ENCODE measurements around the gene GALE. TPM values are rescaled to one million over a fixed set of nuclear protein-coding genes. Genes with fewer than 3 reads are reported as not detected.

GALE gene
- total and polyA plus RNA-seq, 4 experiments from 2014 or later: 11.2 to 15.9 (median 12.9) TPM

DNA sequence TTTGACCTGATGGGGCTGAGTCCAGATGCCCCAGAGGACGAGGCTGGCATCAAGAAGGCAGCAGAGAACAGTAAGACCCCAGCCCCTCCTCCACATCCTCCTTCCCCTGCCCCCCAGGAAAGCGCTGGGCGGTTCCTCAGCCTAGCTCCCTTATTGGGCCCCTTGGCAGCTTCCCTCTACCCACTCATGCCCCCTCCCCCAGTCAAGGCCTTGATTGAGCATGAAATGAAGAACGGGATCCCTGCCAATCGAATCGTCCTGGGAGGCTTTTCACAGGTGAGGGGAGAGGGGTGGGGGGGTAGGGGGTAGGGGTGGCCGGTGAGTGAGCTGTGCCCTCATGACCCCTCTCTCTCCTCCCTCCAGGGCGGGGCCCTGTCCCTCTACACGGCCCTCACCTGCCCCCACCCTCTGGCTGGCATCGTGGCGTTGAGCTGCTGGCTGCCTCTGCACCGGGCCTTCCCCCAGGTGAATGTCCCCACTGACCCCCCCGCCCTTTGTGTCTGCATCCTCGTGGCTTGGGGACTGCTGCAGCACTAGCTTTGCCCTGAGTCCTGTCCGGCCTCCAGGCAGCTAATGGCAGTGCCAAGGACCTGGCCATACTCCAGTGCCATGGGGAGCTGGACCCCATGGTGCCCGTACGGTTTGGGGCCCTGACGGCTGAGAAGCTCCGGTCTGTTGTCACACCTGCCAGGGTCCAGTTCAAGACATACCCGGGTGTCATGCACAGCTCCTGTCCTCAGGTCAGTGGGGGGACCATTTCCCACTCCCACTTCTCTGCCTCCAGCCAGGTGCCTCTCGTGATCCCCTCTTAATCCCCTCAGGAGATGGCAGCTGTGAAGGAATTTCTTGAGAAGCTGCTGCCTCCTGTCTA lies 6.5 kb downstream of the GALE start:
- DNase-seq: no peak
- ChIA-PET CTCF (ENCODE audit: partially characterized antibody) (interaction anchor here (2.0 kb wide), 1 partner anchor 22 kb away, joined by 5 read pairs; no protein-coding TSS in a partner anchor), POLR2A (ENCODE audit: partially characterized antibody) (interaction anchor here (6.4 kb wide), 1 partner anchor 16 kb away, joined by 64 read pairs; the partner anchor contains the start of gene PITHD1)
- Histone ChIP-seq H3K27me3 (ENCODE audit: insufficient read depth, low read length) (no peaks in the 10 kb centered on the region), H3K36me3 (ENCODE audit: insufficient read depth, low read length) (peaks cover 5% of the 10 kb centered on the region), H3K4me3 (ENCODE audit: low read length in 2 of 2) (no peak overlapping the region), H3K9me3 (ENCODE audit: control insufficient read depth in 1 of 2, low read length in 2 of 2) (no peaks in the 10 kb centered on the region), H3K4me1 (ENCODE audit: insufficient read depth, low read length) (peaks cover 31% of the 10 kb centered on the region), H3K27ac (ENCODE audit: low read depth, low read length) (no peak overlapping the region)
- Mint-ChIP-seq H3K36me3 (peaks cover 4 to 27% of the 10 kb centered on the region in 2 donors), H3K27ac (peak overlapping the region in 4 of 7 donors; percentile 12 to 68 (median 50)), H3K4me1 (peaks cover 11 to 40% (median 25%) of the 10 kb centered on the region in 4 donors), H3K9me3 (peaks cover 0 to 3% (median 0%) of the 10 kb centered on the region in 8 donors), H3K27me3 (no peaks in the 10 kb centered on the region), H3K4me3 (peak overlapping the region in 1 of 8 donors; percentile 41)
- intact Hi-C loops (cut with micrococcal nuclease): no loop called here

- Mint-ChIP-seq H3K27ac (peak overlapping the region; percentile 22 to 74 (median 61)), H3K9me3 (peaks cover 0 to 3% (median 0%) of the 10 kb centered on the region in 8 donors), H3K4me3 (peak overlapping the region in 5 of 8 donors; percentile 7 to 60 (median 25)), H3K36me3 (peaks cover 4 to 28% of the 10 kb centered on the region in 2 donors), H3K4me1 (peaks cover 10 to 33% (median 22%) of the 10 kb centered on the region in 4 donors), H3K27me3 (no peaks in the 10 kb centered on the region)
- Histone ChIP-seq H3K27ac (ENCODE audit: low read depth, low read length) (peak overlapping the region; percentile 25), H3K4me1 (ENCODE audit: insufficient read depth, low read length) (peaks cover 28% of the 10 kb centered on the region), H3K36me3 (ENCODE audit: insufficient read depth, low read length) (peaks cover 5% of the 10 kb centered on the region), H3K4me3 (ENCODE audit: low read length in 2 of 2) (no peak overlapping the region), H3K9me3 (ENCODE audit: control insufficient read depth in 1 of 2, low read length in 2 of 2) (no peaks in the 10 kb centered on the region), H3K27me3 (ENCODE audit: insufficient read depth, low read length) (no peaks in the 10 kb centered on the region)
- ChIA-PET CTCF (ENCODE audit: partially characterized antibody) (interaction anchor here (2.0 kb wide), 1 partner anchor 22 kb away, joined by 5 read pairs; no protein-coding TSS in a partner anchor), POLR2A (ENCODE audit: partially characterized antibody) (interaction anchor here (4.6 to 6.4 kb wide), 2 partner anchors 8 to 15 kb away, joined by 59 to 64 read pairs; partner anchors contain the start of genes GALE and PITHD1)
- intact Hi-C loops (cut with micrococcal nuclease): no loop called here
- DNase-seq: peak; percentile 31 to 73 (median 47)
Observed at GRCh38 chr1:23793018-23793781, 7.4 kb downstream of the GALE start.

DNA sequence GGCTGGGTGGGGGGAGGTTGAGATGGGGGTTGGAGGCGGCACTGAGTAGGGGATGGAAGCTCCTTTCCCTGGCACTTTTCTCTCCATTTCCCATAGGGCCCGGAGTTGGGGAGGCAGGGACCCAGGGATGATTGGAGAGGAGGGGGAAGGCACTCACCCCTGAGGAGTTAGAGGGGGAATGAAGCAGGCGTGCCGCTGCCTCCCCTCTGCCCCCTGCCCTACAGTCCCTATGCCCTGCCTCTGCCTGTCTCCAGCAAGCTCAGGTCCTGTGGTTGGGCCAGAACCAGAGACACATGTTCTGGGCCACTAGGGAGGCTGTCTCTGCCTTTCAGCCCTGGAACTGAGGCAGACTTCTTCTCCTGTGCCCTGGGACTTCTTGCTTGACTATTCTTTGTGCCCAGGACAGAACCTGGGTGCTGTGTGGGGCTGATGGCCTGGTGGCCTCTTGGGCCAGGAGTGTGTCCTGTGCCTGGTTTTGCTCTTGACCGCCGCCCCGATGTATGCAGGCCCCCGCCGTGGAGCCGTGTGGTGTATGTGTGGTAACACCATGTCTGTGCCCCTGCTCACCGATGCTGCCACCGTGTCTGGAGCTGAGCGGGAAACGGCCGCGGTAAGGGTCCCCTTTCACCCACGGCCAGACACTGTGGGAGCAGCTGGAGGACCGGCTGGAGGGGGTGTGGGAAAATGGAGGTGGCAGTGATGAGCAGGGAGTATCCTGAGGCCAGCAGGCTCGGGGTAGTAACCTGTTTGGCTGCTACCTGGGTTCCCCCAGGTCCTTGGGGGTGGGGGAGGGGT lies 8.2 kb downstream of the GALE start:
- peaks cover 28% of the 10 kb centered on the region for H3K4me1 ChIP-seq (ENCODE audit: insufficient read depth, low read length)
- peaks cover 7% of the 10 kb centered on the region for H3K36me3 ChIP-seq (ENCODE audit: insufficient read depth, low read length)
- Mint-ChIP-seq H3K27me3 (no peaks in the 10 kb centered on the region), H3K27ac (peak overlapping the region; percentile 85 to 98 (median 97)), H3K9me3 (peaks cover 0 to 3% (median 0%) of the 10 kb centered on the region in 8 donors), H3K4me3 (peak overlapping the region; percentile 89 to 99 (median 98)), H3K36me3 (peaks cover 13 to 36% of the 10 kb centered on the region in 2 donors), H3K4me1 (peaks cover 10 to 33% (median 22%) of the 10 kb centered on the region in 4 donors)
- no peaks in the 10 kb centered on the region for H3K9me3 ChIP-seq (ENCODE audit: control insufficient read depth in 1 of 2, low read length in 2 of 2)
- DNase-seq: no peak
- peak overlapping the region; percentile 70 for H3K27ac ChIP-seq (ENCODE audit: low read depth, low read length)
- H3K4me3 ChIP-seq (ENCODE audit: low read length in 2 of 2): peak overlapping the region in 1 of 2 donors; percentile 84
- intact Hi-C loops (cut with micrococcal nuclease): no loop called here
- no peaks in the 10 kb centered on the region for H3K27me3 ChIP-seq (ENCODE audit: insufficient read depth, low read length)
- CTCF ChIA-PET (ENCODE audit: partially characterized antibody): no interaction called here
- POLR2A ChIA-PET (ENCODE audit: partially characterized antibody): interaction anchor here (0.8 to 6.4 kb wide), 6 partner anchors 9 to 49 kb away, joined by 3 to 64 read pairs (median 9); partner anchors contain the start of genes ELOA, GALE, HMGCL and PITHD1

DNA sequence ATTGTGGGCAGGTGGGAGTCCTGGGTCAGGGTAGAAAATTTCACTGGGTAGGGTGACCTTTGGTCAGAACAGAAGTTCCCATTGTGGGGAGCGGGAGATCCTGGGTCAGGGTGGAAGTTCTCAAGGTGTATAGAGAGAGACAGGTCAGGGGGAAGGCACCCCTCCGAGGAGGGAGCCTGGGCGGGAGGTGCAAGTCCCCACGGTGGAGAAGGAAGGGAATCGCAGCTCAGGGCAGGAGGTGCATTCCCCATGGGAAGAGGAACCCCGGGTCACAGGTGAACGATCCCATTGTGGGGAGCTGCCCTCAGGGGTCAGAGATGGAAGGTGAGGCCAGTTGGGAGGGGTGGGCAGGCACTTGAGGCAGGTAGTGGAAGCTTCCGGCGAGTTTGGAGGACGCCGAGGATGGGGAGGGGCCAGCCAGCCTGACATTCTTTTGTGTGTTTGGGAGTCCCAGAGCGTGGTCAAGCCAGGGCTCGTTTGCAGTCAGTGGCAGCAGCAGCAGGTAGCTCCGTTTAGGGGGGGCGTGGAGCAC lies 9.0 kb downstream of the GALE start:
- peak overlapping the region; percentile 89 to 99 (median 98) for H3K4me3 Mint-ChIP-seq
- no peaks in the 10 kb centered on the region for H3K9me3 ChIP-seq (ENCODE audit: control insufficient read depth in 1 of 2, low read length in 2 of 2)
- intact Hi-C loops (cut with micrococcal nuclease): loop anchor here (1.0 kb wide), 3 partner anchors 9 to 100 kb away; partner anchors contain the start of genes GALE, PITHD1 and RPL11
- H3K27me3 Mint-ChIP-seq: no peaks in the 10 kb centered on the region
- peaks cover 20 to 37% of the 10 kb centered on the region in 2 donors for H3K36me3 Mint-ChIP-seq
- H3K4me1 ChIP-seq (ENCODE audit: insufficient read depth, low read length): peaks cover 28% of the 10 kb centered on the region
- ChIA-PET CTCF (ENCODE audit: partially characterized antibody) (interaction anchor here (1.4 to 1.5 kb wide), 2 partner anchors 16 to 20 kb away, joined by 4 to 7 read pairs; no protein-coding TSS in a partner anchor), POLR2A (ENCODE audit: partially characterized antibody) (interaction anchor here (0.6 to 6.4 kb wide), 8 partner anchors 9 to 100 kb away, joined by 3 to 64 read pairs (median 7); partner anchors contain the start of genes ELOA, GALE, HMGCL and PITHD1)
- H3K9me3 Mint-ChIP-seq: peaks cover 0 to 3% (median 0%) of the 10 kb centered on the region in 8 donors
- peak overlapping the region; percentile 82 to 84 for H3K4me3 ChIP-seq (ENCODE audit: low read length in 2 of 2)
- peaks cover 14% of the 10 kb centered on the region for H3K36me3 ChIP-seq (ENCODE audit: insufficient read depth, low read length)
- peaks cover 10 to 40% (median 23%) of the 10 kb centered on the region in 4 donors for H3K4me1 Mint-ChIP-seq
- no peaks in the 10 kb centered on the region for H3K27me3 ChIP-seq (ENCODE audit: insufficient read depth, low read length)
- H3K27ac ChIP-seq (ENCODE audit: low read depth, low read length): peak overlapping the region; percentile 70
- DNase-seq: peak in 2 of 5 donors; percentile 35 to 41
- H3K27ac Mint-ChIP-seq: peak overlapping the region; percentile 91 to 98 (median 97)

GRCh38 chr1:23790696-23791515 lies 9.6 kb downstream of the GALE start, which contains the start of gene LYPLA2:
TSS of gene LYPLA2 (plus strand) at chr1:23791145. CDS start at chr1:23792683, 1,538 bp downstream.
- Mint-ChIP-seq H3K27me3 (no peaks in the 10 kb centered on the region), H3K36me3 (peaks cover 25 to 42% of the 10 kb centered on the region in 2 donors), H3K27ac (peak within 1 kb of the TSS; percentile 91 to 98 (median 97)), H3K4me3 (peak within 1 kb of the TSS; percentile 89 to 99 (median 98)), H3K9me3 (peaks cover 0 to 3% (median 0%) of the 10 kb centered on the region in 8 donors), H3K4me1 (peaks cover 10 to 40% (median 23%) of the 10 kb centered on the region in 4 donors)
- CTCF ChIA-PET (ENCODE audit: partially characterized antibody): interaction anchor here (1.4 to 1.5 kb wide), 2 partner anchors 16 to 19 kb away, joined by 4 to 7 read pairs; no protein-coding TSS in a partner anchor
- Histone ChIP-seq H3K36me3 (ENCODE audit: insufficient read depth, low read length) (peaks cover 19% of the 10 kb centered on the region), H3K27me3 (ENCODE audit: insufficient read depth, low read length) (no peaks in the 10 kb centered on the region), H3K4me3 (ENCODE audit: low read length in 2 of 2) (peak within 1 kb of the TSS; percentile 82 to 84), H3K4me1 (ENCODE audit: insufficient read depth, low read length) (peaks cover 28% of the 10 kb centered on the region), H3K27ac (ENCODE audit: low read depth, low read length) (peak within 1 kb of the TSS; percentile 70), H3K9me3 (ENCODE audit: control insufficient read depth in 1 of 2, low read length in 2 of 2) (no peaks in the 10 kb centered on the region)
- intact Hi-C loops (cut with micrococcal nuclease): loop anchor here (1.0 kb wide), 3 partner anchors 9 to 100 kb away; partner anchors contain the start of genes GALE, PITHD1 and RPL11
- peak; percentile 78 to 89 (median 78) for DNase-seq
- POLR2A ChIA-PET (ENCODE audit: partially characterized antibody): interaction anchor here (0.6 to 6.4 kb wide), 8 partner anchors 10 to 183 kb away, joined by 3 to 64 read pairs (median 7); partner anchors contain the start of genes ELOA, GALE, HMGCL and PITHD1
